Central memory CD4-positive, alpha-beta T cell (primary cell): ENCODE measurements around the gene GEN1.

ENCODE experiments used
- DNase-seq: peaks from one replicate; pipeline ENCODE4 v3.0.0; 2022

GEN1 gene

DNA sequence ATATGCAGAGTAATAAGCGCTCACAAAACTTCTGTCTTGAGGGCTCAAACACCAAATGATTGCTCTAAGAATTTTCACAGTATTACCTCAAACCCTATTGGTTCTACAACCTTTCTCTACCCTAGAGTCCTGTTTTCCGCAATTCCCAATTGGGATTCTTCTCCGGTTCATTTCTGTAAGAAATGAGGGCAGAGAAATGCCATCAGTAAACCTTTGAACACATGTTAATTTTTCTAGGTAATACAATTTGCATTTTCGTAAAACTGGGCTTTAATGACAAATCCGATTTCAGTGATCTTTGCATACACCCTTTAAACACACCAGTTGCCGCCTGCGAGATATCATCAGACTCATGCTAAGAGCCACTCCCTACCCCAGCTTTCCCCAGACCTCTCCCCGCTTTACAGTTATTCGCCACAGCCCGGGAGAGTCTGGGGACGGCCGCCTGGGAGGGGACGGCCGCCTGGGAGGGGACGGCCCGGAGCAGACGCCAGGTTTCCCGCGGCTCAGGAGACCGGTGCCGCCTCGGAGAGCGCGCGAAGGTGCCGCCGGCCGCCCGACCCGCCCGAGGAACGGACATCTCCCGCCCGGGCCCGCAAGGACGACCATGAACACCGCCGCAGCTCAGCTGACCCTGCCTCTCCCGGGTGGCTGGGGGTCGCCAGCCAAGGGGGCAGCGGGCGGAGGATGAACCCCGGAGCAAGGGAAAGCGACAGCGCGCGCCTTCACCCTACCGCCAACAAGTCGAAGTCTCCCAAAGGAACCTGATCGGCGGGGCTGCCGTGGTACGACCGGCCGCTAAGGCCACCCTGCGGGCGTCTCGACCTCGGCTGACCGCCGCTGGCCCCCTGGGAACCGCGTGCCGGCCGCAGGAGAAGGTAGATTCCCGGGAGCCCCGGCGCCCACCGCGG is 791 bp upstream of the GEN1 start:
- DNase-seq: no peak

GRCh38 chr2:17754773-17755425 is 961 bp downstream of the GEN1 start:
- no peak for DNase-seq

DNA sequence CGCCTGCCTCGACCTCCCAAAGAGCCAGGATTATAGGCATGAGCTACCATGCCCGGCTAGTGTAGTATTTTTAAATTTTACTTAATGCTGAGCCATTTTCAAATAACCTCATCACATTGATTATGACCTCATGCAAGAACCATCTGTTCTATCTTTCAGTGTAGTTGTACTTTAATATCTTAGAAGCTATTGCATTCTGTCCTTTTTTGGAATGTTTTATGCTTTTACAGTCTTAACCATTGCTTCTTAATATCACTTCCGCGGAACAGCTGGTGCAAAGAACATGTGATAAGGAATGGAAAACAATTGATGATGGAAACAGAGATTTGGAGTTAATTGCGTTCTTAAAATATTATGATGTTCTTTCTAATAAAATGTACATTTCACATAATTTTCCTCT is 2.7 kb downstream of the GEN1 start:
- DNase-seq: no peak

DNA sequence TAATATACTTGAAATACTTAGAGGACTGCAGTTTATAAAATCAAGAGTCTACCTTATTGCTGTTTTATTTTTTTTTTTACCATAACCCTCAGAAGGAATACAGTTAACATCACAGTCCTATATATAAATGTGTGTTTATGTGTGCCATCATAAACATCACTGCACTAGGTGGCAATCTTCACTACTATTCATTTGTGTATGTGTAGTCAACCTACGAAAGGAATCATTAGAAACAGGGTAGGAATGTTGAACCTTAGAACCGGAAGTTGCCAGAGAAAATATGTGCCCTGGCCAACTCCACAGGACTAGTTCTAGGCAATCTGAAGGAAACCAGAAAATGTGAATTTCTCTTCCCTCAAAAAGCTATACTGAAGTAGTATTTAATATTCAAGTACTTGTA is 3.4 kb downstream of the GEN1 start:
- DNase-seq: no peak

- DNase-seq: no peak
Measured at GRCh38 chr2:17758118-17758517, 4.2 kb downstream of the GEN1 start.

- DNase-seq: no peak
Measured at GRCh38 chr2:17759805-17760204, 5.9 kb downstream of the GEN1 start.

DNA sequence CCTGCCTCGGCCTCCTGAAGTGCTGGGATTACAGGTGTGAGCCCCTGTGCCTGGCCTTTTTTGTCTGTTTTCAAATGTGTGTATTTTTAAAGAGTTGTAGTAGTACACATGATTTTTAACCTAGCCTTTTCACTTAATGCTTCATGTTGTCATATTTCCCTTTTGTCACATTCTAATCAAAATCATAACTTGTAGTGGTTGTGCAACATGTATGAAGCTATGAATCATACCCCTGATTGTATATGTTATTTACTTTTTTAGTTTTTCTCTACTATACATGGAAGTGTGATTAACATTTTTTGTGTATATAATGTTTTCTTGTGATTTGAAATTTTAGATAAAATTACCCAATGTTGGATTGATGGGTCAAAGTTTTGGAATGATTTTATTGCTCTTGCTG is 8.5 kb downstream of the GEN1 start:
- DNase-seq: no peak

DNA sequence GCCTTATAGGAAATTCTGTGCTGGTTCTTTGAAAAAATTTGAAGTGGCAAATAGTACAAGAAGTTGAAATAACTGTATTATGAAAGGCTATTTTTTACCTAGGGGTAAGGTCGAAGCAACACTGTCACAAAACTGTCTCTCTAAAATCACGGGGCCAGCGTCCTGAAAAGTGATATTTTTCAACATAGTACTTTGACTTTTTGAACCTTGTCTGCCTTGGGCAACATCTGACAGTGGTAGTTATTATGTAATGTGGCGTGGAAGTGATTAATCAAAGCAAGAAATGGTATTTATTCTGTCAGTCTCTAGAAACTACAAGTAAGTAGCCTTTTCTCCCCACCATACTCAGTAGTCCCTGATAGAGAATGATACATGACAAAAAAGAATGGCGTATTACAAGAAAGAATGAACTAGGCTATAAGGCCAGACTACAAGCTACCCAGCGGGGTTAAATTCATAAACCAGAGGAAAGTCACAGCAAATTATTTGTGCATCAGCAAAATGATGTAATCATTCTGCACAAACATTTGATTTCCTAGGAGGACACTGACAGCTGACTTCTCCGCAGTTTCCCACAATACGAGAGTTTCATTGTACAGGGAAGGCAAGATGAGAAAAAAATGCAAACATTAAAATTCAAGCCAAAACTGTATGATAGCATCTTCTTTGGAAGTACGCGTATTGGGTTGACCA is 9.8 kb downstream of the GEN1 start:
- no peak for DNase-seq

DNA sequence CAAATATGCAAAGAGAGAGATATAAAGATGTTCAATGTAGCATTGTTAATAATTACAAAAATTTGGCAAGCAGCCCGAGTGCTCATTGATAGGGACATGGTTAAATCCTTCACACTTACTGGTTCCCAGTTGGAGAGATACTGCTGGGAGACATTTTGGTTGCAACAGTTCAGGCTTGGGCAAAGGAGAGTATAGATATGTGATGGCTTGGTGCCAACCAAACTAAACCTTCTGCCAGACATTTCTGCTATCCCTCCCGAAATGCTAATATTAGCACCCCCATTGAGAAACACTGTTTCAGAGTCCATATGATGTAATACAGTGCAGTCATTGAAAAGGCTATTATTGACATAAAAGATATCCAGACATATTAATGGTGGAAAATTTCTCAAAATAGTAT is 11.5 kb downstream of the GEN1 start:
- DNase-seq: no peak

DNA sequence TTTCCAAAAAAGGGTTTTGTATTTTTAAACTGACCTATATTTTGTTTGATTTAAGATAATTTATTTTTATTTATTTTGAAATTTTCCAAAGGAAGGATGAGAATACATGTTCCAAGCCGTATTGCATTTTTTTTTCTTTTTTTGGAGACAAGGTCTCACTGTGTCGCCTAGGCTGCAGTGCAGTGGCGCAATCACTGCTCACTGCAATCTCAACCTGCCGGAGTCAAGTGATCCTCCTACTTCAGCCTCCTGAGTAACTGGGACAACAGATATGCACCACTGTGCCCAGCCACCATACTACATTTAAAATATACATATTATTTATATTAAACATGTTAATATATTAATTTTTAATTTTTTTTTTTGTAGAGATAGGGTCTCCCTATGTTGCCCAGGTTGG is 15.0 kb downstream of the GEN1 start:
- DNase-seq: no peak

DNA sequence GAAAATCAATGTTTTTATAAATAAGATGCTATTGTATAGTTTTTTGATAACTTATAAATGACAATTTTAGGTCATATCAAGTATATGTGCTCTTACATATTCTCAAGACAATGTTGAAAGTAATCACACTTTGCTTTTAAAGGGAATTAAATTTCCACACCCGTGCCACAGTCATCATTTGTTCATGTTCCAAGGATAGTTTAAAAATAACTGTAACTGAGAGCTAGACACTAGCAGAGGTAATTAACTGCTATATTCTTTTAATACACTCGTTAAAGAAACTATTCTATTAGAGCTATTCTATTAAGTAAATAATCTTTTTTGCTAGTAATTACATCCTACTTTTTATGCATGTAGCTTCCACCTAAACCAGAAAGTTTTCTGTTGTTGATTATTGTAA is 18.0 kb downstream of the GEN1 start:
- DNase-seq: no peak

DNA sequence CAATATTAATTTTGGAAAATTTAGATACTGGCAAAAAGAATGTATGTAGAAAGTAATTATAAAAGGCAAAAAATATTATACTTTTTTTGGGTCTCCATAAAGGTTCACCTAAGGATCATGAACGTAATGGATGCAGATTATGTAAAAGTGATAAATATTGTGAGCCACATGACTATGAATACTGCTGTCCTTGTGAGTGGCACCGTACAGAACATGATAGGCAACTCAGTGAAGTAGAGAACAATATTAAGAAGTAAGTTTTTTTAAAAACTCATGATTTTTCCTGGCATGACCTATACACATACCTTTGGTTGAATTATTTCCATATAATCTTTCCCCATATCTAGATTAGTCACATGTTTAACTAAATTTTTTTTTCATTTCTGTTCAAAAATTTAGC is 18.6 kb downstream of the GEN1 start:
- DNase-seq: no peak

DNA sequence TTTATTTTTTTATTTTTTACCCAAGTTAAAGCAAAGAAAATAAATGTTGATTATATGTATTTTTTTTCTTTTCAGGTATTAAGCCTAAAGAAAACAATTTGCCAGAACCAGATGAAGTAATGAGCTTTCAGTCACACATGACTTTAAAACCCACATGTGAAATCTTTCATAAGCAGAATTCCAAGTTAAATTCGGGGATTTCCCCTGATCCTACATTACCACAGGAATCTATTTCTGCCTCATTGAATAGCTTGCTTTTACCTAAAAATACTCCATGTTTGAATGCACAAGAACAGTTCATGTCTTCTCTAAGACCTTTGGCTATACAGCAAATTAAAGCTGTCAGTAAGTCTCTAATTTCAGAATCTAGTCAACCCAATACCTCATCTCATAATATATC is 26.6 kb downstream of the GEN1 start:
- DNase-seq: no peak

DNA sequence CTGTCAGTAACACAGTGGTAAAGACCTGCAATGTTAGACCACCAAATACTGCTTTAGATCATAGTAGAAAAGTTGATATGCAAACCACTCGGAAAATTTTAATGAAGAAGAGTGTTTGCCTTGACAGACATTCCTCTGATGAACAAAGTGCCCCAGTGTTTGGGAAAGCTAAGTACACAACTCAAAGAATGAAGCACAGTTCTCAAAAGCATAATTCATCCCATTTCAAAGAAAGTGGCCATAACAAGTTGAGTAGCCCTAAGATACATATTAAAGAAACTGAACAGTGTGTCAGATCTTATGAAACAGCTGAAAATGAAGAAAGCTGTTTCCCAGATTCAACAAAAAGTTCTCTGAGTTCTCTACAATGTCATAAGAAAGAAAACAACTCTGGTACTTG is 27.5 kb downstream of the GEN1 start:
- DNase-seq: no peak

GRCh38 chr2:17786727-17787126 is 32.8 kb downstream of the GEN1 start:
- no peak for DNase-seq

DNA sequence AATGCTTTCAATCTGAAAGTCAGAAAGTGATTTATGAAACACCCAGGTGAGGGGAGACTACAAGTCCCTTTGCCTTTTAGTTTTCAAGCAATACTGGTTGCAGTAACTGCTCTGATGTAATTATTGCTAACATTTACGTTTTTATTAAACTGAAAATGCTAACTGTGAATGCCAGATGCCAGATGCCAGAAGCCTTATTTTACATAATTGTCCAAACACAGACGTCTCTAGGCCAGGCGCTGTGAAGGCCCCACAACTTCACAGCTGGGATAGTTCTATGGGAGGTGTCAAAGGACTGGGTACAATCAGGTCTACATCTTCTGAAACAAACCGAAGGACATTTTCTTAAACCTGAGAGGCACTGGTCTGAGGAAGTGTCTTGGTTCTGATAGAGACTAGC is 34.8 kb downstream of the GEN1 start:
- no peak for DNase-seq

DNA sequence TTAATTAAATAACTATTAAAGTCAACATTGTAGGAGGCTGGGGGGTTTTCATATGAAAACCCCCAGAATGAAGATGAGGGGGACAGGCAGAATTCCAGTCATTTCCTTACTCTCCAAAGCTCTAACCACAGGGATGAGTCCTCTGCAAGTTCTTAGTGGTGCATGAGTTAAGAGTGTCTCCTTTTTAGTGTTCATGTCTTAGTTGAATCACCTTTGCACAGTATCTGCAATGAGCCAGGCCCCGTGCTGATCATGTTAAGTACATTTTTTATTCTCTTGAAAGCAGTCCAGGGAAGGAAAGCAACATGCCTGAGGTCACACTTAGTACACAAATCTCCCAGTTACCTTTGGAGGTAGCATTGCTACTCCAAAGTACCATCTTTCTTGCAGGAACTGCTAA is 36.6 kb downstream of the GEN1 start:
- DNase-seq: no peak

GRCh38 chr2:17791121-17791816 is 37.3 kb downstream of the GEN1 start:
- no peak for DNase-seq

- DNase-seq: no peak
Measured at GRCh38 chr2:17791817-17792130, 37.8 kb downstream of the GEN1 start.

GRCh38 chr2:17792515-17792914 is 38.6 kb downstream of the GEN1 start:
- DNase-seq: no peak

DNA sequence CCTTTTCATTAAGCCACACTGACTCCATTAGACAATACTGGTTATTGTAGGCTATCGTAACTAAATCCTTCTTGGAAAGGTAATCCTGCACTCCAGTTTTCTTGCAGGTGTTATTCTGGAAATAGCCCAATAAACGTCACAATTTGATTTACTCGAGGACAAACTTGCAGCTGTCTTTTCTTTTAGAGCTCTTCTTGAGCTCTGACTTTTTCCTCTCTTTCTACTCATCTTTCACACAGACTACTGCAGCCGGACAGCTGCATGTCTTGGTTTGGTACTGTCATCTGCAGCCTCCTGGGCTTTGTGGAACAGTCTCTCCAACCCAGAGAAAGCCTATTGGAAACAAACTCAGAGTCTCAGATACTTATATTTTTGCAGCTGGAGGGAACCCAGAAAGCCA is 39.4 kb downstream of the GEN1 start:
- DNase-seq: no peak

- DNase-seq: no peak
Measured at GRCh38 chr2:17793803-17794354, 39.9 kb downstream of the GEN1 start.

DNA sequence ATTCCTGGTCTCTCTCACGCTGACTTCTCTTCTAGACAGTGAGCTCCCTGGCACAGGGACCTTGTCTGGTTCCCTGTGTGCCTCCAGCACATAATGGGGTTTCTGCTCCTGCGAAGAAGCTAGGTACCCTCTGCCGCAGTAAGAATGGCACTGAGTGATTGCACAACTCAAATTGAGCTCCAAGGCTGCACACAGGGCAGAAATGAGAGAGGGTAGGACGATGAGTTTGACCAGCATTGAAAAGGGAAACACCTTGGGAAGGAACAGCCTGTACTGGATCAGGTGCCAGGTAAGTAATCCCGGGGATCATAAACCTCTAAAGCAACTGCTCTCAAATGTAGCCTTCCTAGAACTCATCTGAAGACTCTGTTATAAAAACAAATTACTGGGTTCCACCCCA is 41.4 kb downstream of the GEN1 start:
- no peak for DNase-seq
